Thoracic aorta (tissue), 2 donors: ENCODE data around the gene CD226. TPM values are rescaled to one million over a fixed set of nuclear protein-coding genes. Genes with fewer than 3 reads are reported as not detected.

ENCODE experiments used
- ATAC-seq: fragments of 150-250 bp; one replicate; pipeline ENCODE4 v1.8.0; 2017; ENCODE audit warnings: low read depth; ENCODE audit not compliant: insufficient number of reproducible peaks, low FRiP score
- DNase-seq: peaks from one replicate; pipeline ENCODE4 v3.0.0-alpha.2; 2020; ENCODE audit warnings: low spot score
- H3K27ac ChIP-seq, 2 donors: fragments of 200-600 bp; sonication (generic); 1 replicate in 1 of 2; 2 replicates in 1 of 2; pipeline ENCODE4 v1.5.1; 2016; ENCODE audit warnings: mild to moderate bottlenecking in 2 of 2, moderate library complexity in 2 of 2
- H3K27me3 ChIP-seq: fragments of 200-600 bp; sonication (generic); replicated peaks from 2 replicates; pipeline ENCODE4 v1.6.0; 2016; ENCODE audit warnings: mild to moderate bottlenecking; ENCODE audit not compliant: insufficient read depth
- H3K36me3 ChIP-seq: fragments of 200-600 bp; sonication (generic); one replicate; pipeline ENCODE4 v1.5.1; 2016
- H3K4me1 ChIP-seq, 2 donors: fragments of 200-600 bp; sonication (generic); 1 replicate in 1 of 2; 2 replicates in 1 of 2; pipeline versions ENCODE4 v1.5.1 to v1.6.0; 2016; ENCODE audit warnings: low read depth in 2 of 2, mild to moderate bottlenecking in 1 of 2; ENCODE audit not compliant: control insufficient read depth in 1 of 2
- H3K4me3 ChIP-seq: fragments of 200-600 bp; sonication (generic); 2 replicates; pipeline ENCODE4 v1.5.1; 2016; ENCODE audit warnings: mild to moderate bottlenecking
- H3K9me3 ChIP-seq: fragments of 200-600 bp; sonication (generic); 2 replicates; pipeline ENCODE4 v1.5.1; 2016
- CTCF ChIP-seq: fragments of 200-600 bp; sonication (generic); IDR thresholded peaks from one replicate; pipeline ENCODE4 v1.5.1; 2019; ENCODE audit warnings: antibody characterized with exemption
- total RNA-seq, 2 donors: library from RNA; depleted of rRNA; stranded (reverse); fragments of >200 nt; gene quantifications; one replicate each; pipeline versions ENCODE4 v1.1.0 to v1.2.3, GENCODE V29; 2016

CD226 gene
- total RNA-seq, 2 donors from 2014 or later, result 0.68 to 3.7 TPM

GRCh38 chr18:69853051-69853450 lies 94.6 kb downstream of the CD226 start:
- H3K27ac ChIP-seq, result no peak overlapping the region
- no peak for DNase-seq

GRCh38 chr18:69845593-69846506 lies 101.8 kb downstream of the CD226 start:
- peaks cover 0 to 5% of the 10 kb centered on the region in 2 donors for H3K4me1 ChIP-seq
- H3K27me3 ChIP-seq, result no peaks in the 10 kb centered on the region
- ATAC-seq (no peak), DNase-seq (no peak)
- TF ChIP-seq CTCF, result no peak
- H3K36me3 ChIP-seq, result no peaks in the 10 kb centered on the region
- H3K27ac ChIP-seq, result no peak overlapping the region
- no peaks in the 10 kb centered on the region for H3K9me3 ChIP-seq
- no peak overlapping the region for H3K4me3 ChIP-seq

More at GRCh38 chr18:69853051-69853450, 94.6 kb downstream of the CD226 start:
- Histone ChIP-seq H3K9me3 (no peaks in the 10 kb centered on the region), H3K4me3 (no peak overlapping the region), H3K4me1 (no peaks in the 10 kb centered on the region), H3K27me3 (no peaks in the 10 kb centered on the region), H3K36me3 (no peaks in the 10 kb centered on the region)
- no peak for ATAC-seq
- no peak for TF ChIP-seq CTCF

GRCh38 chr18:69844656-69845055 lies 103.0 kb downstream of the CD226 start:
- no peaks in the 10 kb centered on the region for H3K9me3 ChIP-seq
- peaks cover 0 to 5% of the 10 kb centered on the region in 2 donors for H3K4me1 ChIP-seq
- ATAC-seq (no peak), DNase-seq (no peak)
- TF ChIP-seq CTCF, result no peak
- H3K27ac ChIP-seq, result no peak overlapping the region
- no peak overlapping the region for H3K4me3 ChIP-seq
- no peaks in the 10 kb centered on the region for H3K36me3 ChIP-seq
- H3K27me3 ChIP-seq, result no peaks in the 10 kb centered on the region

- no peak for ATAC-seq
- H3K4me3 ChIP-seq, result no peak overlapping the region
Observed at GRCh38 chr18:69843015-69843414, 104.7 kb downstream of the CD226 start.

More at GRCh38 chr18:69843015-69843414, 104.7 kb downstream of the CD226 start:
- no peaks in the 10 kb centered on the region for H3K9me3 ChIP-seq
- no peak overlapping the region for H3K27ac ChIP-seq
- no peak for TF ChIP-seq CTCF
- no peaks in the 10 kb centered on the region for H3K27me3 ChIP-seq
- no peak for DNase-seq
- H3K36me3 ChIP-seq, result no peaks in the 10 kb centered on the region
- H3K4me1 ChIP-seq, result peaks cover 0 to 5% of the 10 kb centered on the region in 2 donors
